HEK293 (cell line): Measurements from ENCODE around the gene SETD2.

Experiments
- GLIS1 ChIP-seq: fragments of 450-650 bp; formaldehyde crosslinking; IDR thresholded peaks from 2 replicates; pipeline ENCODE4 v1.5.1; 2016; ENCODE audit warnings: missing biosample characterization, missing genetic modification characterization
- KLF8 ChIP-seq: fragments of 450-650 bp; formaldehyde crosslinking; IDR thresholded peaks from 2 replicates; pipeline ENCODE4 v1.5.1; 2016; ENCODE audit warnings: missing biosample characterization, missing genetic modification characterization
- ZNF510 ChIP-seq: fragments of 450-650 bp; formaldehyde crosslinking; IDR thresholded peaks from 2 replicates; pipeline ENCODE4 v1.5.1; 2018; ENCODE audit warnings: mild to moderate bottlenecking, missing genetic modification characterization, missing biosample characterization; ENCODE audit not compliant: insufficient replicate concordance
- TF ChIP-seq, protein P1 (sequence below): fragments of 450-650 bp; formaldehyde crosslinking; IDR thresholded peaks from 2 replicates; pipeline ENCODE4 v1.5.1; 2016; ENCODE audit warnings: missing biosample characterization, missing genetic modification characterization
- TF ChIP-seq, protein P2 (sequence below): sonication (generic); formaldehyde crosslinking; IDR thresholded peaks from 2 replicates; pipeline ENCODE4 v1.8.1; 2022; ENCODE audit warnings: mild to moderate bottlenecking, moderate library complexity, missing genetic modification reagents

GRCh38 chr3:47108546-47108945 lies 55.4 kb downstream of the SETD2 start:
- TF ChIP-seq, protein P1, sequence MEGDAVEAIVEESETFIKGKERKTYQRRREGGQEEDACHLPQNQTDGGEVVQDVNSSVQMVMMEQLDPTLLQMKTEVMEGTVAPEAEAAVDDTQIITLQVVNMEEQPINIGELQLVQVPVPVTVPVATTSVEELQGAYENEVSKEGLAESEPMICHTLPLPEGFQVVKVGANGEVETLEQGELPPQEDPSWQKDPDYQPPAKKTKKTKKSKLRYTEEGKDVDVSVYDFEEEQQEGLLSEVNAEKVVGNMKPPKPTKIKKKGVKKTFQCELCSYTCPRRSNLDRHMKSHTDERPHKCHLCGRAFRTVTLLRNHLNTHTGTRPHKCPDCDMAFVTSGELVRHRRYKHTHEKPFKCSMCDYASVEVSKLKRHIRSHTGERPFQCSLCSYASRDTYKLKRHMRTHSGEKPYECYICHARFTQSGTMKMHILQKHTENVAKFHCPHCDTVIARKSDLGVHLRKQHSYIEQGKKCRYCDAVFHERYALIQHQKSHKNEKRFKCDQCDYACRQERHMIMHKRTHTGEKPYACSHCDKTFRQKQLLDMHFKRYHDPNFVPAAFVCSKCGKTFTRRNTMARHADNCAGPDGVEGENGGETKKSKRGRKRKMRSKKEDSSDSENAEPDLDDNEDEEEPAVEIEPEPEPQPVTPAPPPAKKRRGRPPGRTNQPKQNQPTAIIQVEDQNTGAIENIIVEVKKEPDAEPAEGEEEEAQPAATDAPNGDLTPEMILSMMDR (tag by site-specific recombination), result no peak
- TF ChIP-seq ZNF510 (tag by site-specific recombination) (no peak), KLF8 (no peak), GLIS1 (tag by site-specific recombination) (no peak)
- TF ChIP-seq, protein P2, sequence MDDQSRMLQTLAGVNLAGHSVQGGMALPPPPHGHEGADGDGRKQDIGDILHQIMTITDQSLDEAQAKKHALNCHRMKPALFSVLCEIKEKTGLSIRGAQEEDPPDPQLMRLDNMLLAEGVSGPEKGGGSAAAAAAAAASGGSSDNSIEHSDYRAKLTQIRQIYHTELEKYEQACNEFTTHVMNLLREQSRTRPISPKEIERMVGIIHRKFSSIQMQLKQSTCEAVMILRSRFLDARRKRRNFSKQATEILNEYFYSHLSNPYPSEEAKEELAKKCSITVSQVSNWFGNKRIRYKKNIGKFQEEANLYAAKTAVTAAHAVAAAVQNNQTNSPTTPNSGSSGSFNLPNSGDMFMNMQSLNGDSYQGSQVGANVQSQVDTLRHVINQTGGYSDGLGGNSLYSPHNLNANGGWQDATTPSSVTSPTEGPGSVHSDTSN, result no peak
